ENCODE data around the gene HLA-DMB. TPM values are rescaled to one million over a fixed set of nuclear protein-coding genes. Genes with fewer than 3 reads are reported as not detected.

HLA-DMB gene
- total RNA-seq, 6 experiments from 2014 or later = not detected

DNA sequence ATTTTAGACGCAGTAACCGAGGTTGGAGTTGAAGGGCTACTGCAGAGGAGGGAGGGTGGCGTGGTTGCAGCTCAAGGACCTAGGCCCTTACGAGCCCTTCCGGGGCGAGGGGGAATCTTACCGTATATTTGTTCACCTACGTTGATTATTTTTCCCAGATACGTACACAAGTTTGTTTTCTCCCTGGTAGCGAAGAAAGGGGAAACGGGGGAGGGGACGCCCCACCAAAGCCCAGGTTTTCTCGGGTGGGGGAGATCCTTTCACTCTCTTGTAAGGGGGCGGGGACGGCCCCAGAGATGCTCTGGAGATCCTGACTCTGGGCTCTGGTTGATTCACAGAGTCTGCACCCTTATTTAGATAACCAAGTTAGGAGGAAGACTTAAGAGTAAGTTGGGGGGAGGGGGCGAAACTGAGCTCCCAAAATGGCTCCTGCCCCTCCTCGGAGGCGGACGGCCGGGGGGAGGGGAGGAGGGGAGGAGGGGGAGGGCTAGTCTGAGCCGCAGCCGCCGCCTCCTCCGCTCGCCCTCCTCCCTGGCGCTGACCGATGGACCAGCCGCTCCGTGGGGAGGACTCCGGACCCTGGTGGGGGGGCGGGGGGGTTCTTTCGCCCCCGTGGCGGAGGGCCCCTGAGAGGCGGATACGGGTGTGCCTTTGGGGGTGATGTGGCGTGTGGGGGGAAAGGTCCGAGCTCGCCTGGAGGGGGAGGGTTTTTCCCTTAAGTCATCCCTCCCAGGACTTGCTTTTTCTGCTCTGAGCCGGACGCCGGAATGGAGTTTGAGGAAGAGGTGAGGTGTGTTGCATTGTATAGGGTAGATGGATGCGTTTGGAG, 29.8 kb upstream of the HLA-DMB start:
- Mint-ChIP-seq H3K4me3 (peak overlapping the region; percentile 93), H3K4me1 (ENCODE audit: low read depth) (peaks cover 29% of the 10 kb centered on the region), H3K9me3 (peaks cover 13% of the 10 kb centered on the region), H3K36me3 (ENCODE audit: low read depth) (peaks cover 44% of the 10 kb centered on the region), H3K27me3 (ENCODE audit: insufficient read depth) (peaks cover 34% of the 10 kb centered on the region), H3K27ac (peak overlapping the region; percentile 99)
- DNase-seq = peak; percentile 78
- TF ChIP-seq, protein P1, sequence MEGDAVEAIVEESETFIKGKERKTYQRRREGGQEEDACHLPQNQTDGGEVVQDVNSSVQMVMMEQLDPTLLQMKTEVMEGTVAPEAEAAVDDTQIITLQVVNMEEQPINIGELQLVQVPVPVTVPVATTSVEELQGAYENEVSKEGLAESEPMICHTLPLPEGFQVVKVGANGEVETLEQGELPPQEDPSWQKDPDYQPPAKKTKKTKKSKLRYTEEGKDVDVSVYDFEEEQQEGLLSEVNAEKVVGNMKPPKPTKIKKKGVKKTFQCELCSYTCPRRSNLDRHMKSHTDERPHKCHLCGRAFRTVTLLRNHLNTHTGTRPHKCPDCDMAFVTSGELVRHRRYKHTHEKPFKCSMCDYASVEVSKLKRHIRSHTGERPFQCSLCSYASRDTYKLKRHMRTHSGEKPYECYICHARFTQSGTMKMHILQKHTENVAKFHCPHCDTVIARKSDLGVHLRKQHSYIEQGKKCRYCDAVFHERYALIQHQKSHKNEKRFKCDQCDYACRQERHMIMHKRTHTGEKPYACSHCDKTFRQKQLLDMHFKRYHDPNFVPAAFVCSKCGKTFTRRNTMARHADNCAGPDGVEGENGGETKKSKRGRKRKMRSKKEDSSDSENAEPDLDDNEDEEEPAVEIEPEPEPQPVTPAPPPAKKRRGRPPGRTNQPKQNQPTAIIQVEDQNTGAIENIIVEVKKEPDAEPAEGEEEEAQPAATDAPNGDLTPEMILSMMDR (IDR thresholded peaks at IDR 0.05) = no peak

DNA sequence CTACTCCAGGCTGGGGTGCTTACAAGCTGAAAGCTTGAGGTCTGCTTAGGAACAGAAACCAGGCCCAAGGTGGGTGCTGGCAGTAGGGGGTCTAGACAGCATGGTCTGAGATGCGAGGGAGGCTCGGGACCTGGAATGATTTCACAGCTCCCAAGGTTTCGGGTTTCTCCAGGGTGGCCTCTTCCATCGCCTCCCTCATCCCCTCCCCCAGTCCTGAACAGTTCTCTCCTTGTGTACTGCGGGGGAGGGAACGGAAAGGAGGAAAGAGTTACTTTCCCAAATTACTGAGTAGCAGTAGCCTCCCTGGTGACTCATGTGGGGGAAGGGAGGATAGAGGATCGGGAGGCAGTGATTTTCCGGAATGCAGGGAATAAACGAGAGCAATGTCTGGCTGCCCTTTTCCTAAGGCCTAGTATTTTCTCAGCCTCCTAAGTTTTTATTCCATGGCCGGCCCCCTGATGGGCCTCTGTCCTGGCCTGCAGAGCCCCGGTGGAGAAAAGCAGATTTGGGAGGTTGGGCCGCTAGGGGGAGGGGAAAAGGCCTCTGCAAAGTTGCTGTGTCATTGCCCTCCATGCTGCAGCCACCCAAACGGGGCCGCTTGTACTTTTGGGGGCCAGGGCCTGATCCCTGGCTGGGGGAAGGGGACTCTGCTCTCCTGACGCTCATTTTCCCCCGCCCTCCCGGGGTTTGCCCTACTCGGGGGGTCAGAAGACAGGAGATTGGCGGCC, 29.0 kb upstream of the HLA-DMB start:
- TF ChIP-seq, protein P1 (IDR thresholded peaks at IDR 0.05) = peak; percentile 66
- Mint-ChIP-seq H3K9me3 (peaks cover 13% of the 10 kb centered on the region), H3K27ac (peak overlapping the region; percentile 99)

DNA sequence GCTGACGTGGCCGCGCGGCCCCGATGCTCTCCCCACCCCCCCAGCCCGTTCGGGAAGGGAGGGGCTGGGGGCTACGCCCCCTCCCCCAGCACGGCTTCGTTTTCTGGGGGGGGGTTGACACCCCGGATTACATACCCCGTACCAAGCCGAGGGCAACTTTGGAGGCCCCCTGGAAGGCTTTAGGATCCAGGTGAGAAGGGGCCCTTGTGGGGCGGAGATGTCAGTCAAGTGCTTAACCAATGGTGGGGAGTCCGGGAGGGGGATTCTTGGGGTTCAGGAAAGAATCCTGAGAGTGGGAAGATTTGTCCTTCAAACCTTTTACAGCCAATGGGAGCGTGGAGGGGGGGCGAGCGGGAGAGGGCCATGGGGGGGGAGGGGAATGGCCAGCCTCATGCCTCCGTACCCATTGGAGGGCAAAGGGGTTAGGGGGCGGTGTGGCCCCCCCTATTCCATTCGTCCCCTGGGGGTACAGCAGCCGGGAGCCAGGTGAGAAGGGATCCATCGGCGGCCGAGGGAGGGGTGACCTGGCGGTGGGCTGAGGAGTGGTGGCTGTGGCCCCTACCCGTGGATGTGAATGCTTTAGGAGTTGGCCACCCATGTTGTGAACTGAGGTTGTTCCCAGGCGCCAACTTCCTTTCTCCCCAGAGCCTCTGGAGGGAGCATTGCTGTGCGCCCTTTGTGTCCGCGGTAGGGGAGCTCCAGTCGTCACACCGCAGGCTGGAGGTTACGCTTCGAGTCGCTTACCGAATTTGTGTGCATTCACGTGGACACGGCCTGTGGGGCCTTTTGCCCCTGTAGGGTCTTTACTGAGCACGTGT, 28.2 kb upstream of the HLA-DMB start:
- H3K27me3 Mint-ChIP-seq (ENCODE audit: insufficient read depth) = peaks cover 28% of the 10 kb centered on the region
- peak; percentile 89 for DNase-seq
- peak overlapping the region; percentile 99 for H3K27ac Mint-ChIP-seq
- TF ChIP-seq, protein P1 (IDR thresholded peaks at IDR 0.05) = no peak; the same call in 1 of the 2 replicates
- peaks cover 26% of the 10 kb centered on the region for H3K4me1 Mint-ChIP-seq (ENCODE audit: low read depth)
- peaks cover 13% of the 10 kb centered on the region for H3K9me3 Mint-ChIP-seq
- H3K4me3 Mint-ChIP-seq = peak overlapping the region; percentile 93
- H3K36me3 Mint-ChIP-seq (ENCODE audit: low read depth) = peaks cover 28% of the 10 kb centered on the region

More for the DNA sequence above, 29.0 kb upstream of the HLA-DMB start:
- H3K27me3 Mint-ChIP-seq (ENCODE audit: insufficient read depth) = peaks cover 33% of the 10 kb centered on the region
- H3K4me3 Mint-ChIP-seq = peak overlapping the region; percentile 93
- H3K36me3 Mint-ChIP-seq (ENCODE audit: low read depth) = peaks cover 36% of the 10 kb centered on the region
- DNase-seq = peak; percentile 91
- peaks cover 26% of the 10 kb centered on the region for H3K4me1 Mint-ChIP-seq (ENCODE audit: low read depth)

DNA sequence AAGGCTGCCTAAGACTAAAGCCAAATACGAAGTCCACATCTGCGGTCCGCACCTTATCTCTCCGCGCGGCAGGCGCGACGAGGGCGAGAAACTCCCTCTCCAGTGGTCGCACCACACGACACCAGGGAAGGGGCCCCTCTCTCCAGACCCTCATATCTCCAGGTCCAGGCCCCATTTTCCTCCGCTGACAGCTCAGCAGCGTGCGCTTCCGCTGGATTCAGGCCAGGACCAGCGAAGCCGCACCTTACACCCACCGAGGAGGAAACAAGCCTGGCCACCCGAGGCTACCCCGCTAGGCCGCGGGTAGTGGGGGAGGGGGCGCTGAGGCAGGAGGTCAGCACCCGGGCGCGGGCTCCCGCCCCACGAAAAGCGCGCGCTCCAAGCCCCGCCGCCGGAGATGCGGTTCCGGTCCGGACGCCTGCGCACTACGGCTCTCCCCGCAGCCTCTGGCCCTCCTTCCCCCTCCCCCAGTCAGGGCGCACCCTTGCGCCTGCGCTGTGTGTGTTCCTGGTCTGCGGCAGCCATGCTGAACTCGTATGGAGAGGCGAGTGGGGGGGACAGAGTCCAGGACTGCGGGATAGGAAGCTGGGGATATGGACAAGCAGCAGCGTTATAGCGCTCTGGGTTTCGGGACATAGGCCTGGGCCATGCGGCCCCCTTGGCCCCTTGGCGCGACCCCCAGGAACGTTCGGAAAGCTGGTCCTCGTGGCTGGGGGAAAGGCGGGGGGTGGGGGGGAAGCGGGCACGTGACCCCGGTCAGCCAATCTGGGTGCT, 27.5 kb upstream of the HLA-DMB start, which contains the start of gene BRD2:
Gene BRD2 (plus strand): TSS at position 502 of the 774 bp plus-strand sequence. CDS start 4,305 bp downstream, outside the sequence.
- TF ChIP-seq, protein P1 (IDR thresholded peaks at IDR 0.05) = no peak
- peaks cover 7% of the 10 kb centered on the region; the same call in 1 of the 2 replicates for H3K9me3 Mint-ChIP-seq
- H3K36me3 Mint-ChIP-seq (ENCODE audit: low read depth) = peaks cover 20% of the 10 kb centered on the region
- peak within 1 kb of the TSS; percentile 99 for H3K27ac Mint-ChIP-seq
- peak; percentile 94 for DNase-seq
- H3K4me3 Mint-ChIP-seq = peak within 1 kb of the TSS; percentile 93
- peaks cover 20% of the 10 kb centered on the region for H3K27me3 Mint-ChIP-seq (ENCODE audit: insufficient read depth)
- peaks cover 26% of the 10 kb centered on the region for H3K4me1 Mint-ChIP-seq (ENCODE audit: low read depth)
